Natural killer cell (primary cell): ENCODE measurements around the gene ZC3H4. TPM values are rescaled to one million over a fixed set of nuclear protein-coding genes. Genes with fewer than 3 reads are reported as not detected.

Source experiments
- ATAC-seq, 3 donors: fragments of 150-1000 bp in 2 of 3; fragments of 200-7000 bp in 1 of 3; cut with Tn5 transposase; 1 replicate in 1 of 3; 2 replicates in 2 of 3; pipeline ENCODE4 v1.10.0; 2021; ENCODE audit warnings: mild to moderate bottlenecking in 2 of 3, moderate library complexity in 2 of 3
- DNase-seq, 2 donors: peaks; one replicate each; pipeline versions ENCODE4 v3.0.0 to v3.0.0-alpha.2; 2013 to 2021; ENCODE audit warnings: mixed read lengths in 1 of 2
- H3K27ac ChIP-seq: one replicate; pipeline ENCODE4 v1.5.1; 2013; ENCODE audit warnings: mild to moderate bottlenecking, low read length
- H3K27me3 ChIP-seq: one replicate; pipeline ENCODE4 v1.6.1; 2013; ENCODE audit warnings: low read length; ENCODE audit not compliant: control insufficient read depth, insufficient read depth
- H3K36me3 ChIP-seq: one replicate; pipeline ENCODE4 v1.6.1; 2013; ENCODE audit warnings: low read length; ENCODE audit not compliant: control insufficient read depth, insufficient read depth
- H3K4me1 ChIP-seq: one replicate; pipeline ENCODE4 v1.6.1; 2013; ENCODE audit warnings: low read length; ENCODE audit not compliant: control insufficient read depth, insufficient read depth
- H3K4me3 ChIP-seq: one replicate; pipeline ENCODE4 v1.5.1; 2013; ENCODE audit warnings: low read length
- H3K9me3 ChIP-seq: one replicate; pipeline ENCODE4 v1.6.1; 2013; ENCODE audit warnings: low read length; ENCODE audit not compliant: control insufficient read depth, insufficient read depth
- H3K27ac Mint-ChIP-seq, 2 donors: one replicate each; pipeline ENCODE4 v1.8.0; 2022; ENCODE audit warnings: mild to moderate bottlenecking in 2 of 2, mixed read lengths in 2 of 2, moderate library complexity in 1 of 2
- H3K27me3 Mint-ChIP-seq, 2 donors: one replicate each; pipeline ENCODE4 v1.8.0; 2022; ENCODE audit warnings: low read depth in 2 of 2, mixed read lengths in 2 of 2
- H3K36me3 Mint-ChIP-seq: one replicate; pipeline ENCODE4 v1.8.0; 2022; ENCODE audit warnings: mixed read lengths
- H3K4me1 Mint-ChIP-seq, 2 donors: one replicate each; pipeline ENCODE4 v1.8.0; 2022; ENCODE audit warnings: mixed read lengths in 2 of 2
- H3K4me3 Mint-ChIP-seq: one replicate; pipeline ENCODE4 v1.8.0; 2022; ENCODE audit warnings: mild to moderate bottlenecking, moderate library complexity, mixed read lengths
- H3K9me3 Mint-ChIP-seq, 2 donors: one replicate each; pipeline ENCODE4 v1.8.0; 2022; ENCODE audit warnings: mixed read lengths in 2 of 2
- CTCF ChIP-seq: fragments of 200-600 bp; IDR thresholded peaks from one replicate; pipeline ENCODE4 v1.8.0; 2022; ENCODE audit warnings: antibody characterized with exemption
- WGBS: methylation state at CpG from one replicate; pipeline ENCODE4 v1.1.7; 2013; ENCODE audit warnings: missing lambda C conversion rate; ENCODE audit not compliant: insufficient coverage; 5-methylcytosine and 5-hydroxymethylcytosine counted together
- intact Hi-C: fragments of 100-400 bp; cut with micrococcal nuclease; formaldehyde crosslinking; loops from one replicate; pipeline ENCODE4 v1.14.2; 2022
- total RNA-seq, 4 donors: library from RNA; stranded (reverse); fragments of 120-200 nt in 1 of 4; gene quantifications; one replicate each; pipeline versions ENCODE4 v1.2.3 to v1.2.4, GENCODE V29; 2013 to 2022

The ZC3H4 gene
- total RNA-seq, 3 donors from 2014 or later (not counting 1 experiment from before 2014, with no cell fraction given) = 71.2 to 75.3 (median 73.3) TPM

DNA sequence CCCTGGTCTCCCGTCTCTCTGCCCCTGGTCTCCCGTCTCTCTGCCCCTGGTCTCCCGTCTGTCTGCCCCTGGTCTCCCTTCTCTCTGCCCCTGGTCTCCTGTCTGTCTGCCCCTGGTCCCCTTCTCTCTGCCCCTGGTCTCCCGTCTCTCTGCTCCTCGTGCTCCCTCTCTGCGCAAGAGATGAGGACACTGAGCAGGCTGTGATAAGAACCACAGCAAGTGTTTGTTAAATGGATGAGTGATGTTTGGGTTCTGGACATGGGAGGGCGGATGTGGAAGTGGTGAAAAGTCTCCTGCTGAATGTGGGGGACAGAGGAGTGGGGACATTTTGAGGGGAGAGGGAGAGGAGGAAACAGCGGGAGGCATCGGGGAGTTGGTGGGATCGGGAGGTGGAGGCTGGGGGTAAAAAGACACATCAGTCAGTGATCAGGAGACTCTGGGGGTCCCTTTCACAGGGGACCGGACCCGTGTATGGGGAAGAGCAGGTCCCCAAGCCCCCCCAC, 85.9 kb downstream of the ZC3H4 start:
- WGBS = 17% methylated on average over 10 of the region's 12 CpGs
- H3K27ac ChIP-seq = no peak overlapping the region
- H3K4me1 Mint-ChIP-seq = peaks cover 0 to 4% of the 10 kb centered on the region in 2 donors
- H3K4me3 ChIP-seq = no peak overlapping the region
- H3K27me3 Mint-ChIP-seq = peaks cover 22 to 49% of the 10 kb centered on the region in 2 donors
- peaks cover 11% of the 10 kb centered on the region for H3K4me1 ChIP-seq
- DNase-seq (no peak), ATAC-seq (no peak)
- no peak for TF ChIP-seq CTCF
- no peaks in the 10 kb centered on the region for H3K9me3 ChIP-seq
- peaks cover 27% of the 10 kb centered on the region for H3K27me3 ChIP-seq
- H3K36me3 Mint-ChIP-seq = no peaks in the 10 kb centered on the region
- H3K36me3 ChIP-seq = no peaks in the 10 kb centered on the region
- intact Hi-C loops = no loop called here
- H3K27ac Mint-ChIP-seq = no peak overlapping the region
- no peaks in the 10 kb centered on the region for H3K9me3 Mint-ChIP-seq
- no peak overlapping the region for H3K4me3 Mint-ChIP-seq

DNA sequence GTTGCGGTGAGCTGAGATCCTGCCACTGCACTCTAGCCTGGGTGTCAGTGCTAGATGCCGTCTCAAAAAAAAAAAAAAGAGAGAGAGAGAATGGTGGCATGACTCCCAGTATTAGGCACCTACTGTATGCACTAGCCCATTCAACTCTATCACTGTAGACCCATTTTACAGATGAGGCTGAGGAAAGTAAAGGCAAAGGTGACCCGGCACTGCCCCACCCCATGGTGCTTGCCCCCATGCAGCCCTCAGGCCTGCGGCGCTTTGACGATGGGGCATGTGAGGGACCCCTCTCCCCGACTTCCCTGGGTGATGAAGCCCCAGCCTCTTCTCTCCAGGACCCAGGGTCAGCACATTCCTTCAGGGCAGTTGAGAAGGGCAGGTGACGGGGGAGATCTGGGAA, 86.7 kb downstream of the ZC3H4 start:
- Mint-ChIP-seq H3K27ac (no peak overlapping the region), H3K27me3 (peaks cover 22 to 50% of the 10 kb centered on the region in 2 donors), H3K4me3 (no peak overlapping the region), H3K36me3 (no peaks in the 10 kb centered on the region), H3K4me1 (peaks cover 0 to under 1% of the 10 kb centered on the region in 2 donors), H3K9me3 (no peaks in the 10 kb centered on the region)
- Histone ChIP-seq H3K4me1 (peaks cover 6% of the 10 kb centered on the region), H3K27me3 (peaks cover 31% of the 10 kb centered on the region), H3K36me3 (no peaks in the 10 kb centered on the region), H3K27ac (no peak overlapping the region), H3K4me3 (no peak overlapping the region), H3K9me3 (no peaks in the 10 kb centered on the region)
- intact Hi-C loops = no loop called here
- TF ChIP-seq CTCF = no peak
- DNase-seq = no peak
- WGBS = 91% methylated on average over 8 of the region's 8 CpGs
- no peak for ATAC-seq

GRCh38 chr19:47026156-47026555, 87.4 kb downstream of the ZC3H4 start:
- Histone ChIP-seq H3K9me3 (no peaks in the 10 kb centered on the region), H3K4me3 (no peak overlapping the region), H3K36me3 (no peaks in the 10 kb centered on the region), H3K27ac (no peak overlapping the region), H3K4me1 (peaks cover 8% of the 10 kb centered on the region), H3K27me3 (peaks cover 35% of the 10 kb centered on the region)
- Mint-ChIP-seq H3K4me3 (no peak overlapping the region), H3K27me3 (peaks cover 22 to 48% of the 10 kb centered on the region in 2 donors), H3K9me3 (no peaks in the 10 kb centered on the region), H3K27ac (no peak overlapping the region), H3K36me3 (no peaks in the 10 kb centered on the region), H3K4me1 (peaks cover 0 to 2% of the 10 kb centered on the region in 2 donors)
- intact Hi-C loops = no loop called here
- no peak for ATAC-seq
- TF ChIP-seq CTCF = no peak
- WGBS = 60% methylated on average over 2 of the region's 2 CpGs
- no peak for DNase-seq

- H3K4me1 Mint-ChIP-seq = peaks cover 0 to 9% of the 10 kb centered on the region in 2 donors
- no peak overlapping the region for H3K4me3 ChIP-seq
- TF ChIP-seq CTCF = no peak
- H3K27me3 ChIP-seq = peaks cover 45% of the 10 kb centered on the region
- H3K27ac Mint-ChIP-seq = no peak overlapping the region
- H3K27me3 Mint-ChIP-seq = peaks cover 17 to 47% of the 10 kb centered on the region in 2 donors
- no peaks in the 10 kb centered on the region for H3K36me3 Mint-ChIP-seq
- H3K9me3 Mint-ChIP-seq = no peaks in the 10 kb centered on the region
- no peaks in the 10 kb centered on the region for H3K36me3 ChIP-seq
- no peaks in the 10 kb centered on the region for H3K9me3 ChIP-seq
- 92% methylated on average over 4 of the region's 5 CpGs for WGBS
- DNase-seq (no peak), ATAC-seq (no peak)
- H3K4me1 ChIP-seq = peaks cover 21% of the 10 kb centered on the region
- intact Hi-C loops = no loop called here
- no peak overlapping the region for H3K27ac ChIP-seq
- H3K4me3 Mint-ChIP-seq = no peak overlapping the region
These were observed 89.1 kb downstream of the ZC3H4 start for GRCh38 chr19:47024502-47024901.
